ENCODE data around the gene TBC1D8.

- TF ChIP-seq CTCF (IDR thresholded peaks at IDR 0.05; ENCODE audit: low read depth, low read length, poor library complexity, severe bottlenecking) (no peak), EZH2phosphoT487 (IDR thresholded peaks at IDR 0.05; ENCODE audit: borderline replicate concordance, low read length) (no peak)
Observed at GRCh38 chr2:101004620-101005325, 146.4 kb downstream of the TBC1D8 start.

All from DOHH2 (cell line).